Stimulated activated naive CD4-positive, alpha-beta T cell (primary cell): Measurements from ENCODE around the gene NIPAL3.
"Not testable (repeated sequence)": the region's sequence is repeated elsewhere in the genome, so short reads cannot be mapped to it uniquely, and the experiment has no call there.

Experiments
- DNase-seq, 6 experiments: peaks; one replicate each; lab custom pipeline; 2025; lab: John Stamatoyannopoulos, UW

Gene NIPAL3

DNA sequence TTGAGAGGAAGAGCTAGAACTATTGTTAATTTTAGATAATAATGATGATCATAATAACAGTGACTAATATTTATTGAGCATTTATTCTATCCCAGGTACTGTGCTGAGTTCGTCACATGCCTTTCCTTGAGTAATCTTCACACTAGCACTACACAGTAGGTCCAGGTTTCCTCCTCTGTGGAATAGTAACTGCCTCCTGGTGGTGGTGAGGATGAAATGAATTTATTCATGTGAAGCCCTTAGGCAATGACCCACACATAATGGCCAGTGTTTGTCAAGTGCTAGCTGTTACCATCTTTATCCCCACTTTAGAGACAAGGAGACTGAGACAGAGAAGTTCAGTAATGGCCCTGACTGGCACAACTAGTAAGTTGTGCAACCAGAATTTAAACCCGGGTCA lies 5.9 kb downstream of the NIPAL3 start:
- DNase-seq, result no peak

DNA sequence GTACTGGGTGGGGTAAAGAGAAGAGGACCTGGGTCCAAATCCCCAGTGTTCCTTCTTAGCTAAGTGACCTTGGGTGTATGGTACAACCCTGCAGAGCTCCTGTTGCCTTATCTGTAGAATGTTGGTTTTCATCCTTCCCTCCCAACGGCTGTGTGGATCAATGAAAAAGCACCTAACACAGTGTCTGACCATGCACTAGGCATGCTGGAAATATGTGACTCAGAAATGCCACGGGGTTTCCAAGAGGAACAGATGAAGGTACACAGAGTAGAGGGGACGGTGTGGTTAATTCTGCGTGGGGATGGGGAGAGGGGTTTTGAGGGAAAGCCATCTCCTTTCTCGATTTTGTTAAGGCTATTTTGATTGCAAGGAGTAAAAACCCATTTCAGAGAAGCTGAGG lies 8.6 kb downstream of the NIPAL3 start:
- no peak for DNase-seq

DNA sequence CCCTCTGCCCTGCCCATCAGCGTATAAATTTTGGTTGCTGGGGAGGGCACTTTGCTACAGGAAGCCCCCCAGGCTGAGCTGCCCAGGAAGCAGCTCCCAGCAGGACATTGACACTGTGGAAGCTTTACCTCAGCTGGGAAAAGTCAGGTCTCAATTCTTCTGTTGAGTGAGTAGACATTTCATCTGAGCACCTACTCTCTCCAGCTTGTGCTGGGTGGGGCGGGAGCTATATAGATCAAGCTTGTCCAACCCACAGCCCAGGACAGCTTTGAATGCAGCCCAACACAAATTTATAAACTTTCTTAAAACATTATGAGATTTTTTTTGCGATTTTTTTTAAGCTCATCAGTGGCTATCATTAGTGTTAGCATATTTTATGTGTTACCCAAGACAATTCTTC lies 9.4 kb downstream of the NIPAL3 start:
- DNase-seq, result no peak

DNA sequence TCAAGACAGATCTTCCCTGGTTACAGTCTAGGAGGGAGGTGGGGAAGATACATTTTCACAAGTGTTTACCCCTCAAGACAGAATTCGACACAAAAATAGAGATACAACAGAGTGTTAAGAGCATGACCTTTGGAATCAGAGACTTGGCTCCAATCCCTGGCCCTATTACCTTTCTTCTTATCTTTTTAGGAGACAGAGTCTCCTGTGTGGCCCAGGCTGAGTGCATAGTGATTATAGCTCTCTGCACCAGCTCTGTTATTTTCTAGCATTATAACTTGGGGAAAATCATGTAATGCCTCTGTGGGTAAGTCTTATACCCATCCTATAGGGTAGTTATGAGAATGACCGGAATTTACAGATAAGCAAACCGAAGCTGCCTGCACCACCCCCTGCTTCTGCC lies 9.8 kb downstream of the NIPAL3 start:
- DNase-seq, result no peak

DNA sequence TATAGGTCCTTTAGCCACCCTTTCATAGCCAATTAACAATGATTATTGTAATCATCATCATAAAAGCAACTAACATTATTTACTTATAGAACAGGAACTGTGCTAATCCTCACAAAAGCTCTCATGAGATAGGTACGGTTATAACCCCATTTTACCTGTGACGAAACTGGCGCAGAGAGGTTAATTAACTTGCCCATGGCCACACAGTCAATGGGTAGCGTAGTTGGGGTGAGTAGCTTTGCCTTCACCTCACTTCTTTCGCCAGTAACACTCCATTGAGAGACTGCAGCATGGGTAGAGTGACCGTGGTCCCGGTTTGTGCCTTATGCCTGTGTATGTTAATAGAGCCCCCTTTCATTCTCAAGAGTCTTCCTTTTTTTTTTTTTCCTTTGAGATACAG lies 10.3 kb downstream of the NIPAL3 start:
- no peak for DNase-seq

DNA sequence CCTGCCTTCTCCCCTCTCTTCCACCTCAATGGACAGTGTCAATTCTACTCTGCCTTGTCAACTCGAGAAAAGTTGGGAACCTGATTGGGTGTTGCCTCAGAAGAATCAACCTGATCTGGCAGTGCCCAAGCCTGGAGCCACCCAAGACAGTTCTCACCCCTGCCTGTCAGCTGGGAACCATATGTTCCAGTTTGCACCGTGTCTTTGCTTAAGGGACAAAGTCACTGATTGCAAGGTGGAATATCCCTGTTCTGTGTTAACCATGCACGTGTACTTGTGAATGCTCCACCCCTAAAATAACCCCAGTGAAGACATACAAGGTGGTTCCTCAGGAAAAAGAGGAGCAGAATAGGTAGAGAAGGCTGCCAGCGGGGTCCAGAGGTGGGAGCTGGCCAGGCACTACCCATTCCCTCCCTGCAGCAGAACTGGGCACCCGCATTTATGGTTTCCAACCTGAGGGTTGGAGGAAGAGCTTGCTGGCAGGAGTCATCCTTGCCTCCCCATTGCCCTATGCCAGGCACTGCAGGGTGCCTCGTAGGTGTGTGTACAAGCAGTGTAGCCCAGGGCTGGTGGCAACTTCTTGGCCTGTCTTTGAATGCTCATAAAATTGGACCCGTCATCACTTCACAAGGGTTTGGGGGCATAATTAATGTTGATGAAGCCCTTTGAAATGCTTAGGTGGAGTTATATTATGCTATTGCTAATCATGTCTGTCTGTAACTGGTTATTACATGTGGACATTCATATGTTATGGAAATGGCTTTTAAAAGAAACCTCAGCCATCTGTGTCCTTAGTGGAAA lies 11.3 kb downstream of the NIPAL3 start:
- DNase-seq, result no peak

DNA sequence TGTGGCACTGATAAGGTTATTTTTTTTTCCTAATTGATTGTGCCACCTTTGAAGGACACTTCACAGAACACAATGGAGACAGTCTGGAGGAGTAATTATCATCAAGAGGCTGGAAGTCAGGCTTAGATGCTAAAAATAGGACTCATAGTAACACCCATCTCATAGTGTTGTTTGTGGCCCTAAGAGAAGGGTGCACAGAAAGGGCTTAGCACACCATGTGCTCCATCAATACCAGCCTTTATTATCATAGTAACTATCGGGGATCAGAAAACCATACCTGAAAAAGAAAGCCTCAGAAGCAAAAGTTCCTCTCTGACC lies 11.9 kb downstream of the NIPAL3 start:
- DNase-seq, result no peak

DNA sequence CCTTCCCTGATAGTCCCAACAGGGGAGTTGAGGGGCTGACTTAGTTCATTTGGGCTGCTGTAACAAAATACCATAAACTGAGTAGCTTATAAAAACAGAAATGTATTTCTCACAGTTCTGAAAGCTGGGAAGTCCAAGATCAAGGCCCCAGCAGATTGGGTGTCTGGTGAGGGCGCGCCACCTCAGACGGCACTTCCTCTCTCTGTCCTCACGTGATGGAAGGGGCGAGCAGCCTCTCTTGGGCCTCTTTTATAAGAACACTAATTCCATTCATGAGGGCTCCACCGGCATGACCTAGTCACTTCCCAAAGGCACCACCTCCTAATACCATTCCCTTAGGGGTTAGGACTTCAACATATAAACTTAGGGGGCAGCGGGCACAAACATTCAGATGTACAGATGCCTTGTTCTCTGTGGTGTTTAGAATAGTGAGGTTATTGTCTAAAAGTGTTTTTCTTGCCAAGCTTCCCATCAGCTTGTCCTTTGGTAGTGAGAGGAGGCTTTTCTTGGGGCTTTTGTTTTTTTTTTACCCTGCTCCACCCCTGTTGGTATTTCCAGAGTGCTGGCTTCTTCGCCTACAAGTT lies 20.3 kb downstream of the NIPAL3 start:
- peak in 1 of 6 experiments; percentile 3 for DNase-seq

DNA sequence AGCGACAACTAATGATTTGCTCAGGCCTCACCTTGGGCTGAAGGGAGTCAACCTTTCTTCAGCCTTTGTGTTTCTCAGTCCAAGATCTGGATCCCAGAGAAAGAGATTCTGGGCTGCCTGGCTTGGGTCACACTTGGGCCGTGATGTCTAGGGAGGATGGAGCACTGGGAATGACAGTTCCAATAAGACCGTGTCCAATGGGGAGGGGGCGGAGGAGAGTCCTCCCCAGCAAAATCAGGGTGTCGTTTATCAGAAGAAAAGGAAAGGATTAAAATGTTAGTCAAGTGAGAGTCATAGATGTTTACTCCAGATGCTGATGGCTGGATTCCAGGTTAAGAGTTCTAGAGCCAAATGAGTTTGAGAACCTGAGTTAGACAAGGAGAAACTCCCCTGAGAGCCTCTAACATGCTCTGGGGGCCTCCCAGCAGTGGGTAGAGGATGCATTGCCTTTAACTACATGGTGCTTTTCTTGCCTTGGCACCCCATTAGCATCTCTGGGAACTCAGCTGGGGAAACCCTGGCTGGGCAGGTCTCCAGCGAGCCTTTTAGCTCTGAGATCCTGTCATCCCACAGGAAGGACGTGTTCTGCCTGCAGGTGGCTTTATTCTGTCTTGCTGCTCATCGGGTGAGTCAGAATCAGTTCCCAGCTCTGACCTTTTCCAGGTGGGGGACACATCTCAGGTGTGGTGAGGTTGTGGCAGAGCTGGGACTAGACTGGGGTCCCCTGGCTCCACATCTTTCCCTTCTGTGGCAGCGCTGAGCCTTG lies 22.2 kb downstream of the NIPAL3 start:
- DNase-seq, result no peak

DNA sequence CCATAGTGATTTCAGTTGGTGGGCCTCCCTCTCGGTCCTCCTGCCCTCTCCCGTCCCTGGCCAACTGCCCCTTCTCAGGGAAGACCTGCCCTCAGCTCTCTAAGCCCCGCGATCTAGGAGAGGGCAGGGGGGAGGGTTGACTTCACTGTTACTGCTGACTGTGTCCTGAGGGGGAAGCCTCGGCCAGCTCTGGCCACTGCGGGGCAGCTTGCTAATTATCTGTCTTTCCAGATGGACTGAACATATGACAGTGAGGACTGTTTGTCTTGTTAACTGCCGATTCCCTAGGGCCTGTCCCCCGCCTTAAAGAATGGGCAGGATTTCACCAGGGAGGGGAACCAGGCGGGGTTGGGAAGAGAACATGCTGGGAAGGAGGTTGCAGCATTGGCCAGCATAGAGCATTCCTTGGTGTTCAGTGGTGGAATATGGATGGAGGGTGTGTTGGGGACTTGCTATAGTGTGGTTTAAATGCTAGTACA lies 22.9 kb downstream of the NIPAL3 start:
- DNase-seq, result no peak

DNA sequence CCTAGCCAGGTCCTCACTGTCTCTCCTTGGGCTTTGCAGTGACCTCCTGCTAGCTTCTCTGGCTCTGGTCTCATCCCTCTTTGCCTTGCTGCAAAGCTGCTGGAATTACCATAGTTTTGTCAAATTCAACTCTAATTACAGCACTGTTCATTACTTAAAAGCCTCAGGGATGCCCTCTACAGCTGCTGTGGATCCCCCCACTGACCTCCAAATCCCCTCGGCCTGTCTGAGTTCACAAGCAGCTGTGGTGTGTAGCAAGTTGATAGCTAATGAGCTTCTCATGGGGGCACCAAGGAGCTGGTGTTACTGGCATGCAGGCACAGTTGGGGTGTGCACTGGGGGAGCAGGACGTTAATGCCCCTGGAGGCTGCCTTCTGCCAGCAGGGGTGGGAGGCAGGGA lies 24.8 kb downstream of the NIPAL3 start:
- no peak for DNase-seq

DNA sequence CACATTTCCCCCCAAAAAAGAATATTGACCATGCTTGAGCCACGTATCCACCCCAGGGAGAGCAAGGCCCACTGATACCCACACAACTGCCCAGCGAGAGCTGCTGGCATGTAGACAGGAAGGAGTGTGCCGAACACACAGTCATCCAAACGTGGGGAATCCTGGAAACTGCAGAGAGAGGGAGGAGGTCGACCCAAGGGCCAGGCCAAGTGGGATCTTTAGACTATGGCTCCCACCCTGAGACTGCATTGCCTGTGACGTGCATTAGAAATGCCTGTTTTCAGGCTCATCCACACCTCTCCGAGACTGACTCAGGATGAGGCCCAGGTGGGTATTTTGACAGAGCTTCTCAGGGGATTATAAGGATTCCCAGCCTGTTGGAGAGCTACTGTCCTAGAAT lies 25.9 kb downstream of the NIPAL3 start:
- no peak for DNase-seq

DNA sequence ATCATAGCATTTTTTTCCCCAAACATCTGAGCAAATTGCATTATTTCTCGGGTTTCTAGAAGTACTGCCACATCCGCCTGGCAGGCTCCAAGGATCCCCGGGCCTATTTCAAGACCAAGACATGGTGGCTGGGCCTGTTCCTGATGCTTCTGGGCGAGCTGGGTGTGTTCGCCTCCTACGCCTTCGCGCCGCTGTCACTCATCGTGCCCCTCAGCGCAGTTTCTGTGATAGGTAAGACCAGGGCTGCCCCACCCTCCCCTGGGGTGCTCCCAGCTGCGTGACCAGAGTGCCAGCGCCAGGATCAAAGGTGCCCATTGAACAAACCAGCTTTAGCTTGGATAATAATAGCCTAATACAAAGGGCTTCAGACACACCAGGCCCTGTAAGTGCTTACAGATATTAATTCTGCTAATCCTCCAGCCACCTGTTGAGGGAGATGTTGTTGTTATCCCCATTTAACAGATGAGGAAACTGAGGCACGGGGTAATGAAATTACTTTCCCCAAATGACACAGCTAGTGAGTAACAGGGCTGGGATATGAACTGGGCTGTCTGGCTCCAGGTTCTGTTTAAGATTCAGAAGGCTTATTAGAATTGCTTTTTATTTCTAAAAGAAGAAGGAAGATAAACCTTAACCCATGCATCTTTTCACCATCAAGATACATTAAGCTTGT lies 26.5 kb downstream of the NIPAL3 start:
- DNase-seq, result no peak

DNA sequence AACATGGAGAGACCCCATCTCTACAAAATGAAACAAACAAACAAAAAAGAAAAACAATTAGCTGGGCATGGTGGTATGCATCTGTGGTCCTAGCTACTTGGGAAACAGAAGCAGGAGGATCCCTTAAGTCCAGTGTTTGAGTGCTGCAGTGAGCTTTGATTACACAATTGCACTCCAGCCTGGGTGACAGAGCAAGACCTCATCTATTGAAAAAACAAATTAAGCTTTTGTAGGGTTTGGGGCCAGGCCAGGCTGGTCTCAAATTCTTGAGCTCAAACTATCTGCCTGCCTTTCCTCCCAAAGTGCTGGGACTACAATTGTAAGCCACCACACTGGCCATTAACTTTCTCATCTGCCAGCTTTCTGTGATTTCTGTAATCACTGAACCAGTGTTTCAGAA lies 27.2 kb downstream of the NIPAL3 start:
- no peak for DNase-seq

DNA sequence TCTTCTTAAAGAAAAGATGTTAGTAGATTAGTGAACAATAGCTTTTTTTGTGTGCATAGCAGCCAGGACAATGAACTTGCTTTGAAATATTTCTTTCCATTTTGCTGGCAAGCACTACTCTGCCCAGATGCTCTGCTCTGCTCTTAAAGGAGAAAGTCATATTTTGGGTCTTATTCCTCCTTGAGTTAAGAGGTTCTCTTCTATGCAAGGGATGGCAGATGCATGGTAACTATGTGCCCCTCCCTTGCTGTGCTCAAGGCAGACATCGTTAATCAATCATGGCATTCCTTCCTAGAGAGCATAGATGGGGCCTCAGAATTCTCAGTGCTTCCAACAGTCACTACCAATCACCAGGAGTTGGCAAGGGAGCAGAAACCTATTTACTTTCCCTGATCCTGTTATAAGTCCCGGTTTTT lies 27.6 kb downstream of the NIPAL3 start:
- no peak for DNase-seq

DNA sequence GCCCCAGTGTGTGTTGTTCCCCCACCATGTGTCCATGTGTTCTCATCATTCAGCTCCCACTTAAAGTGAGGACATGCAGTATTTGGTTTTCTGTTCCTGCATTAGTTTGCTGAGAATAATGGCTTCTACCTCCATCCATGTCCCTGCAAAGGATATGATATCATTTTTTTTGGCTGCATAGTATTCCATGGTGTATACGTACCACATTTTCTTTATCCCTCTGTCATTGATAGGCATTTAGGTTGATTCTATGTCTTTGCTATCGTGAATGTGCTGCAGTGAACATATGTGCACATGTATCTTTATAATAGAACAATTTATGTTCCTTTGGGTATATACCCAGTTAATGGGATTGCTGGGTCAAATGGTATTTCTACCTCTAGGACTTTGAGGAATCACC lies 30.8 kb downstream of the NIPAL3 start:
- not testable (repeated sequence) for DNase-seq

DNA sequence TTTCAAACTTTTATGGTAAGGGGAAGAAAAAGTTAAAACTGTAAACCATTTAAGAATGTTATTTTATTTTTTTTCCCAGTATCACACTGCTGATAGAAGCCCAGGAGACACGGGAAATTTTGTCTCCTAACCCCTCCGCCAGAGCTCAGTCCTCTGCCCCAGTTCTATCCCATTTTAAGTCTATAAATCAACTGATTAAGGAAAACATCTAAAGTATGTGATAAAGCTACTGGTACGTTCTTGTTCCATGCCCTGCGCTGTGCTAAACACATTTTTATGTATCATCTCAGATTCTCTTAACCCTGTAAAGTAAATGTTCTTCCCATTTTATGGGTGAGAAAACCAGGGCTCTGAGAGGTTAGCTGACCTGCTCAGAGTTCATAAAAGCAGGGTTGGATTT lies 34.7 kb downstream of the NIPAL3 start:
- DNase-seq, result no peak

DNA sequence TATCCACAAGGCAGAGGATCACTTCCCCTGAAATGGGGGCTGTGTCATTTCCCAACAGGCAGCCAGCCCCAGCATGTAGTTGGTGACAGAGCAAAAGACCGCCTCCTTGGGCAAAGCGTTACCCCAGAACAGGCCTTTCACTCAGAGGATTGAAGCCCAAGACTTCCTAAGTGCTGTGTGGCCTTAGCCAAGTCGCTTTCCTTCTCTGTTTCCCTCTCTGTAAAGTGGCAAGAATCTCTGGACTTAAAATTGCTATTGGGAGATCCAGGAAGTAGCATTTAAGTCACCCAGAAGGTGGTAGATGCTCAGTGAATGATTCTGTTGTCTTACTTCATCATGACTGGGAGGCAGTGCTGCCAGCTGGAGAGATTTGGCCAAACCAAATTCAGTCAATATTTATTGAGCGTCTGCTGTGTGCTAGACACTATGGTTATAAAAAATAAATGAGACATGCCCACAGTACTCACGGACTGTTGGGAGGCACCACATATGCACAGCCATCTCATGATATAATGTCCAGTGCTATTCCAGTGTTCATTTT lies 35.3 kb downstream of the NIPAL3 start:
- DNase-seq, result no peak

DNA sequence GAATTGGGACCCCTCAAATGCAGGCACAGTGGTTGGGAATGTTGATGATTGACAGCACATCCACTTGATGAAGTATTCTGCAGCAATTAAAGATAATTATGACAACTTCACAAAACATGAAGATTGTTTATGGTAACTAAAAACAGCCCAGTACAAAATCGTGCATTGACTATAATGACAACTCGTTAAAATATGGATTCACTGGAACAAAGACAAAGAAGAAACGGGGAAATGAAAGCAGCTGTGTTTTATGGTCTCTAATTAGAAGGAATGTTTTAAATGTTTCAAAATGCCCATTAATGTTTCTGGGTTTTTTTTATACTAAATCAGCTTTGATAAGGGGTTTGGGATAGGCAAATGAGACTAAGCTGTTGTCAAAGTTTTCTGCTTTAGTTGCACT lies 36.1 kb downstream of the NIPAL3 start:
- DNase-seq, result no peak

DNA sequence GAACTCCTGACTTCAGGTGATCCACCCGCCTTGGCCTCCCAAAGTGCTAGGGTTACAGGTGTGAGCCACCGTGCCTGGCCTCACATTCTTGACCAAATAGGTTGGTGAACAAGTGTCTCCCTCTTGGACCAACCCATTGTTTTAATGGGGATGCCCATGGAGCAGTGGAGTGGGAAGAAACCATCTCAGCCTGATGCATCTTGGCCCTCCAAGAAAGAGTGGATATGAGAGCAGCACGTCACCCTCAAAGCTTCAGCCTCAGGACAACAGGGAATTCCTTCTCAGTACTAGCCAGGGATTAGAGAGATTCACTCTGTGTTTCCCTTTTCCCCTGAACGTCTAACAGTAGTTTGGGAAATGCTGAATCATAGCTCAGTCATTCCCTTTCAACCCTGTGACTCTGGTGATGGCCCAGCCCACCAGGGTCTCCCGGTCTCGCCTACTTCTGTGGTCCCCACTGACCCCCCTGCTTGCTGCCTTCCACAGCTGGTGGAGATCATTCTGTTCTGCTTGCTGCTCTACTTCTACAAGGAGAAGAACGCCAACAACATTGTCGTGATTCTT lies 37.4 kb downstream of the NIPAL3 start:
- DNase-seq, result no peak

DNA sequence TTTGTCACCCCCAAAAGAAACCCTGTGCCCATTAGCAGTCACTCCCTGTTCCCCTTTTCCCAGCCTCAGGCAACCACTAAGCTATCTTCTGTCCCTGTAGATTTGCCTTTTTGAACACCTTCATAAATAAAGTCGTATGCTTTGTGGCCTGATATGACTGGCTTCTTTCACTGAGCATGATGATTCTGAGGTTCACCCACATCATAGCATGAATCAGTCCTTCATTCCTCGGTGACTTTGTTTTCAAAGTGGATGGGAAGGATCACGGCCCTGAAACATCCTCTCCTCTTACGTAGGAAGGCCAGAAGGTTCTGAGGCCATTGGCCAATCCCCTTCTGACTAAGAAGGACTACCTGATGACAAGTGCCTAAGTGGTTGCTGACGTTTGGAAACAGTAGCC lies 39.1 kb downstream of the NIPAL3 start:
- DNase-seq, result no peak

DNA sequence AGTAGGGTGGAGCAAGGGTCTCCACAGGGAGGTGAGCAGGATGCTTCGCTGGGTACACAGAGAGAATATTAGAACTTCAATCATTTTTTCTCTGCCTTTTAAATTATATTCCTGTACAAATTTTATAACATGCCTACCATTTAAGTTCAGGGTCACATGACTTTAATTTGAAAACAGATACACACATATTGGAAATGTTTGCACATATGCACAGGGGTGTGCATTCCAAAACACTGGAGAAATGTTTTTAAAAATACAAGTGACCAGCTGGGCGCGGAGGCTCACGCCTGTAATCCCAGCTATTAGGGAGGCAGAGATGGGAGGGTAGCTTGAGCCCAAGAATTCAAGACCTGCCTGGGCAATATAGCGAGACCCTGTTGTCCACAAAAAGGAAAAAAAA lies 39.7 kb downstream of the NIPAL3 start:
- no peak for DNase-seq
